ENCODE results near the gene ZNF483.
"Not testable (repeated sequence)": the region's sequence is repeated elsewhere in the genome, so short reads cannot be mapped to it uniquely, and the experiment has no call there.

- TF ChIP-seq OSR1 (CRISPR knock-in tag; IDR thresholded peaks at IDR 0.05); GLIS3 (CRISPR knock-in tag; IDR thresholded peaks at IDR 0.05); PATZ1 (CRISPR knock-in tag; IDR thresholded peaks at IDR 0.05; ENCODE audit: borderline replicate concordance): not testable (repeated sequence)
These were observed 13.4 kb upstream of the ZNF483 start for GRCh38 chr9:111511581-111511980.
